Peyer's patch (tissue), 4 donors: ENCODE measurements around the gene KRT77.

Experiments
- CTCF ChIP-seq, 6 experiments: fragments of 450-650 bp in 4 of 6; fragments of 200-600 bp in 2 of 6; sonication (generic) in 1 of 6; IDR thresholded peaks; one replicate each; pipeline ENCODE4 v1.5.1; 2017 to 2019; ENCODE audit warnings: antibody characterized with exemption in 6 of 6, mild to moderate bottlenecking in 3 of 6, moderate library complexity in 1 of 6
- POLR2A ChIP-seq, 2 donors: fragments of 450-650 bp; IDR thresholded peaks; one replicate each; pipeline ENCODE4 v1.5.1; 2017; ENCODE audit warnings: antibody characterized with exemption in 2 of 2, mild to moderate bottlenecking in 2 of 2, moderate library complexity in 2 of 2

- TF ChIP-seq CTCF (IDR thresholded peaks at IDR 0.05) (no peak), POLR2A (IDR thresholded peaks at IDR 0.05) (no peak)
Measured at GRCh38 chr12:52687497-52688385, 15.6 kb downstream of the KRT77 start.
